ENCODE measurements around the gene SH3RF1.

DNA sequence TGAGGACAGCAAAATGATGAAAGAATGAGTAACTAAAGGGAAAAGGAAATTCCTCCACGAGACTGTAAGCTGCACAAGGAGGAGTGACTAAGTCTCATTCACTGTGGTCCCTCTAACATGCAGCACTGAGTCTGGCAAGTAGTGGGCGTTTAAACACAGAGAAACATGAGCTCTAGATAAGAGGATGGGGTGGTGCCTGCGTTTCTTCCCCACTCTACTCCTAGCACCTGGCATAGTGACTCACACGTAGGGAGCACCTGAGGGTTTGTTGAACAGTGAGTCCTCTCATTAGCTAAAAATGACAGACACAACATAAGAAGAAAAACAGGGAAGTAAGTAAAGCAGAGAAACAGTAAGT lies 154.9 kb downstream of the SH3RF1 start:
- TF ChIP-seq CTCF (IDR thresholded peaks at IDR 0.05) (no peak), REST (IDR thresholded peaks at IDR 0.05; ENCODE audit: insufficient read depth in 1 of 2, low read depth in 2 of 2, low read length in 1 of 2) (no peak), POLR2AphosphoS5 (IDR thresholded peaks at IDR 0.05; ENCODE audit: low read depth, low read length) (no peak), SIN3A (IDR thresholded peaks at IDR 0.05; ENCODE audit: borderline replicate concordance, insufficient read depth, low read depth, low read length) (no peak), TCF7L2 (IDR thresholded peaks at IDR 0.05; ENCODE audit: low read depth, low read length) (no peak)
